HG03039 (cell line): ENCODE results near the gene TSPOAP1.

ENCODE experiments used
- ATAC-seq: cut with Tn5 transposase; IDR thresholded peaks from one replicate; pipeline ENCODE4 v1.9.1; 2021; ENCODE audit warnings: mild to moderate bottlenecking, moderate library complexity; ENCODE audit not compliant: unreplicated experiment

Gene TSPOAP1

DNA sequence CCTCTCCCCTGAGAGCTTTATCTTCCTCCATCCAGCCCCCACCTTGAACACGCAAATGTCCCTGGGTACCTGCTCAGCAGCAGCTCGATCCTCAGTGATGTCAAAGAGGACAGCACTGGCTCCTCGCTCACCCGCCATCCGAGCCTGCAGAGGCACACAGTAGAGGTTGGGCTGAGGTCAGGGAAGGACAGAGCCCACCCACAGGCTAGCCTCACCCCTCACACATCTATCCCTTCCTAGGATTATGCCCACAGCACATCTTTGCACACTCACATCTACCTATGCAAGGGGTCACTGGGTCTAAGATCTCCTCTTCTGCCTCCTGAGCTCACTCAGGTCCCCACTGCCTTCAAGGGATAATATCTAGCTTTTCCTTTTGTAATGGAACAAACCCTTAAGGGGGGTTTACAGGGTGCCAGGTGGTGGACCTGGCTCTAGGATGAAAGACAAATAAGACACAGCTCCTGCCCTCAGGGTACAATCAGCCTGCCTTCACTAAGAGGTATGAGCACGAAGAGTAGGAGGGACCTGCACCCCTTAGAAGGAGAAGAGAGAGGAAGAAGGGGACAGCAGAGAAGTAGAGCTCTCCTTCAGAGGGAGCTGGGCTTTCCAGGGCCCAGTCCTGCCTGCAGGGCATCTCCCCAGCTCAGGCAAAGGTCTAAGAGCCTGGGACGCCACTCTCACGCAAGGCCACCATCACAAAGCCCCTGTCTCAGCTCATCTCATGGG lies 35.0 kb upstream of the TSPOAP1 start:
- ATAC-seq, result no peak

DNA sequence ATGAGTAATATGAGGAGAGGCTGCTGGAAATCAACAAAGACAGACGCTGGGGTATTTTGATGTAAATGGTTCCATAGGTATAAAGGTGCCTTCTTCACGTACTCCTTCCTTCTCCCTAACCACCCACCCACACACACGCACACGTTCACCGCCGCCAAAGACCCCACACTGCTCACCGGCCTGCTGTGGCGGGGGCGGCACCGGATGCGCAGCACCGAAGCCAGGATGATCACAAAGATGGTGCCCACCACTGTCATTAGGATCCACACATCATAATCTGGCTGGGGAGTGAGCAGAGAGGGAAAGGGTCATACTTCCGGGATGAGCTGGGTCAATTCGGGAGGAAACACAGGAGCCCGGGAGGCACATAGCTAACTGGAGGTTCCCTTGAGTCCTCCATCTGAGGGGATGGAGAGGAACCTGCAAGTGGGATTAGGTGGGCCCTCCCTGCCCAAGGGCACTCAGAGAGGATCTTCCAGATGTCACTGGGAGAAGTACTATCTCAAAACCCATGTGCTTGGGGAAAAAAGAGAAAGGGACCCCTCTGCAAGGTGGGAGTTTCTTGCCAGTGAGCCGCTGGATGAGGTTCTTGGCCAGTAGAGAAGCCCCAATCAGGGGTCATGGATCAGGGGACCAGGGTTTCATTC lies 33.9 kb upstream of the TSPOAP1 start:
- ATAC-seq, result no peak

DNA sequence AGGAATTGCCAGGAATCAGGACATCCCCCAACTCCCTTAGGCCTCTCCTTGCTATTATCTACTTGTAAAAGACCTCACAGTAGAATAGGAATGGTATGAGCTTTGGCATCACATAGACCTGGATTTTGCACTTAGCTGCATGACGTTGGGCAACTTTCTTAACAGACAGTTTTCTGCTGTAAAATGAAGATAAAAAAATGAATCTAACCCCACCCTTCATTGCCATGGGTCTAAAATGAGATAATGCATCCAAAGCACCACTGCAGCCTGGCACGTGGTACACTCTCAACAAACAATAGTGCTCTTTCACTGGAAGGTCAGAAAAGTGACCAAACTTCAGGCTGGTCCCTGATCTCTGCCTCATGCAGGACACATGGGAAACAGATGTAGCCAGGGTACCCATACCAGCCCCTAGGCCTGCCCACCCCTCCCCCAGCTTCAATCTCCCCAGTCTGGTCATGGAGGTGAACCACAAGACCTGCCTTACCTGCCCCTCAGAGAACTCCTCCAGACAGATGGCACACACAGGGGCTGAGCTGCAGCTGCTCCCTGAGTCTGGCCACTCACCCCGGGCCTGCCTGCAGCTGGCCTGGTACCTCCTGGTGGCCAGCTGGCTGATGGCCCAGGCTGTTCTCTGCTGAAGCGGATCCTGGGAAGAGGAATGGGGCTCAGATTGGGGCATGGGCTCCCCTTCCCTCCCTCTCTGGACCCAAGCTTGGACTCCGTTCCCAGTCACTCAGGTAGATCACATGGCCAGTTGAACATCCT lies 31.9 kb upstream of the TSPOAP1 start:
- no peak for ATAC-seq

DNA sequence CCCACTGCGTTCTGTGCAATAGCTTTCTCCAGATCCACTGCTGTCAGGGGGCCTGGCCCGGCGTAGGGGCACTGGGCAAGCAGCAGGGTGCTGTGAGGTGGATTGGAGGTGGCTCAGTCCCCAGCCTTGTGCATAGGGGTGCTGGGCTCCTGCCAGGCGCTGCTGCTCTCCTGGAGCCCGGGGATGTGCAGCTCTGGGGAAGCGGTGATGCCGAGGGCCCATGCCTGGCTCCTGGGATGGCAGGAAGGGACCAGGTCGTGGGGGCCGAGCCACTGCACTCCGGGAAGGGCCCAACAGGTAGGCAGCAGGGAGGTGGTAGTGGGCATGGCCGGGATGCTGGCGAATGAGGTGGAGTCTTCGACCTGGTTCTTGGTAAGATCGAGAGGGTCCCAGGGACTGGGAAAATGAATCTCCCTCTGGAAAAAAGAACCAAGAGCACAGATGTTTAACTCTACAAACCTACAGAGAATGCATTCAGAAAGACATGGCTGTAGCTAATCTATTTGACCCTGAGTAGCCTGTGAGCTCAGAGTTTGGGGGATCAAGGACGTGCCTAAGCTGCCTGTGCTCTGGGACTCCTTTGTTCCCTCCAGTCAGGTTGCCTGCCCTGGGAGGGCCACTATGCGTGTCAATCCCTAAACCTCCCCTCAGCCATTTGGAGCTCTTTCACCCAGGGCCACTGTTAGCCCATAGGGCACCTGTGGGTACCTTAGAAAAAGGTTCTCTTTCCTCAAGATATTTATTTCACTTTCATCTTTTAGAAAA lies 30.0 kb upstream of the TSPOAP1 start:
- ATAC-seq, result no peak

DNA sequence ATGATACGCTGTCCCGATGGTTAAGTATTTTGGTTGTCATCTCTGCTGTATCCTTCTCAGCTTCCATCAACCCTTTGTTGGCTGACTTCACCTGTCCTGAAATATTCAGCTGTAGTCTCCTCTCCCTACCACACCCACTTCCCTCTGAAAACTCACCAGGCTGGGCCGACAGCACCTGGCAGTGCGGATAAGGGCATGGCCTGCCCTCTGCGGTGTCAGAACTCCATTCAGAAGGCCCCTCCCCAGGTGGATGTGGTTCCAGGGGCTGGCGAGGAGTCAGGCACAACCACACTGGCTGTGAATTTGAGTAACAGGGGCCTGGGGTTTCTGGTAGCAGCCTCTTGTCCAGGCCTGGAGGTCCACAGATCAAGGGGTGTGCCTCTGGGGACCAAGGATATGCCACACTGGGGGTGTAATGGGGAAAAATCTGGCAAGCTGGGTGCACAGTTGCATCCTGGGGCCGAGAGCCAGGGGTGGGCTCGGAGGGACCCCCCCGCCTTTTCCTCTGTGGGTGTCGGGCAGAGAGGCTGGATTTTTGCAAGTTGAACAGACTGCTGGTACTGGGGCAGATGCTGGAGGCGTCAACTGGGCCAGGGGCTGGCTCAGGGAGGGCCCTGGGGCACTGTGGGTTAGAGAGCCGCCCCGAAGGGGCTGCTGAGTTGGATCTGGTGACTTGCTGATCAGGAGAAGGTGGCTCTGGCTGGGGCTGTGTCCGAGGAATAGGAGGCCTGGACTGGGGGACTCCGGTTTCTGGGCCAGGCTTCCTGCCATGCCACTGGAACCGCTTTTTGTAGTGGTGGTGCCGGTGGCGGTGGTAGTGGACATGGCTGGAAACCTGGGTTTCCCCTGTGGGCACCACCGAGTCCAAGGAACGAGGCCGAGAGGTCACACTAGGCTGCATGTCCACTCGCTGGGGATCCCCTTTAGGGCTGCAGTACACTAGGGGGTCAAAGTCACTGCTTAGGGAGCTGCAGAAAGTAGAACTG lies 29.0 kb upstream of the TSPOAP1 start:
- ATAC-seq, result no peak

DNA sequence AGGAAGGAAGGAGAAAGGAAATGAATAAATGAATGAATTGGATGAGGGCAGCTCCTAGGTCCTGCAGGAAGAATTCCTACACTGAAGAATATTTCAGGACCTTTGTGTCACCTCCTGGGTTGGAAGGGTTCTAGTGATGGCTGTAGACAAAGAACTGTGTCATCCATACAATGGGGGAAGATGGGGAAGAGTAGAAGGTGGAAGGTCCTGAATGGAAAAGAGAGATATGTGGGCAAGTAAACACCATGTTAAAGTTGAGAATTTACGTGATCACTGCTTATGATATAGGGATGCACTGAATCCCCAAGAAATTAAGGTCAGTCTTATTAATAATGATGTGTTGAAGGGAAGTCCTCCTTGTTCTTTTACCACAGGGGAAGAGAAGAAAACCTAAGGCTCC lies 27.6 kb upstream of the TSPOAP1 start:
- no peak for ATAC-seq

DNA sequence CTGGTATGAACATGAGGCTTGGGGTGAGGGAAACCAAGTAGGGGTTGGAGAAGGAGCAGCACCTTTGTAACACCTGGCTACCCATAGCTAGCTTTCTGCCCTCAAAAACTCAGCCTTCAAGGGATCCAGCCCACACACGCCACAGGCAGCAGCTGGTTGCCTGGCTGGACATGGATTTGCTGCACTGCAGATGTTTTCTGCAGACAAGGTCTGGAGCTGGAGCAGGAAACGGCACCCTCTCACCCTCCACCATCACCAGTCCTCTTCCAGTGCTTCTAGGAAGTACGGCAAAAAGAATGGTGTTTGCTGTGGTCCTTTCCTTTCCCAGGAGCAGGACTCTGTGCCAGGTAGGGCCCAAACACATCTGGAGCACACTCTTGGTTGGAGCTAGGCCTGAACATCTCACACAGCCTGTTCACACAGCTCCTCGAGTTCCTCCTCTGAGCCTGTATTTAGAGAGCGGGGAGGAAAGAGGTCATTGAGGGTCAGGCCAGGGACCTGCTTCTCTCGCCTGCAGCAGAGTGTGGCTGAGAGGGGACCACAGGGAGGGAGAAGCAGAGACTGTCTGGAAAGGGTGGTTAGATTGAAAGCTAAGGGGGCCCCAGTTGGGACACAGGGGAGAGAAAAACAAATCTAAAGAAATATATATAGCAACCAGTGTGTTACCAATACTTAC lies 26.1 kb upstream of the TSPOAP1 start:
- no peak for ATAC-seq

DNA sequence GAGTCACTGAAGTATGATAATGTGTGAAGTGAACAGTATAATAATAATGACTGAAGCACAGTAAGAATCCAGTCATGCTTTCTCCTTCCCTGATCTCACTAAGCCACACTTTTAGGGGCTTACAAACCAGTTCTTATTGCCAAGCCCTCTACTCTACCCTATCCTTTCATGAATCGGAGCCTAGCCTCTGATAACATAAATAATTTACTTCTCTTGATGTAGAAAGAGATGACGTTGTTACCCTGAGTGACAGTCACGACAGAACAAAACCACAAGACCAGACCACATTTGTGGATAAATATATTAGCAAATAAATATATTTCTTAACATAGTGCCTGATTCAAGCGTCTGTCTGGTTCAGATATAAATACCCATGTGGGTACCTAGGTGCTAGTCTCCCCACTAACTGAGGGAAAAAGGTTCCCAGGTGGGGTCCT lies 24.8 kb upstream of the TSPOAP1 start:
- ATAC-seq, result no peak

DNA sequence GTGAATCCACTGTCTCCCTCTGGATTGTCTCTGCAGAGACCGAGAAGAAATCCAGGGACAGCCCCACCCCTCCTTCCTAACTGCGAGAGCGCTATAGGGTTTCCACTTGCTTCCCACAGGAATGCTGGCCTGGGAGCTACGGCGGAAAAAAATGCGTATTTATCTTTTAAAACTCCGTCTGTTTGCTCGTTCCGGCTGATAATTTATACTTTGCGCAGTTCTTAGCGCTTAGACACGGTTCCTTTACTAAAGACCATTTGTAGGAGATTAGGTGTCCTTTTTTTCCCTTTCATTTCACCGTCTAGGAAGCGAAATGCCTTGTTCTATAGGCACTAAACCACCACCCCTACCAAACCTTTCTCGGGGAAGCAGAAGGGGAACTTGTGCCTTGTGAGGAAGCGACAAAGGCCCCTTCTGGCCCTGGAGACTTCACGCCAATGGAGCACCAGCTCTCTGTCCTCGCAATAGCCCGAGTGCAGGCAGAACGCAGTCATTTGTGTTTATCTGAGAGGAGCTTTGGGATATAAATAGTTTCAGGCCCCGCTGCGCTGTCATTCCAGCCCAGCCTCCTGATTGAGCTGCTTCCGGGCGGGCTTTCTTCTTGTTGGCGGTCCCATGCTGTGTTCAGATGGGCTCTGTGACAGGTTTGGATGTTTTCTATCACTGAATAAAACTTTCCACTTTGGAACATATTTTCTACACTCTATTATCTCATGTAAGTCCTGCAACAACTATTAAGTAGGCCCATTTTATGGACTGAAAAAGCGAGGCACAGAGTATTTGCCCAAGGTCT lies 24.2 kb upstream of the TSPOAP1 start:
- no peak for ATAC-seq

DNA sequence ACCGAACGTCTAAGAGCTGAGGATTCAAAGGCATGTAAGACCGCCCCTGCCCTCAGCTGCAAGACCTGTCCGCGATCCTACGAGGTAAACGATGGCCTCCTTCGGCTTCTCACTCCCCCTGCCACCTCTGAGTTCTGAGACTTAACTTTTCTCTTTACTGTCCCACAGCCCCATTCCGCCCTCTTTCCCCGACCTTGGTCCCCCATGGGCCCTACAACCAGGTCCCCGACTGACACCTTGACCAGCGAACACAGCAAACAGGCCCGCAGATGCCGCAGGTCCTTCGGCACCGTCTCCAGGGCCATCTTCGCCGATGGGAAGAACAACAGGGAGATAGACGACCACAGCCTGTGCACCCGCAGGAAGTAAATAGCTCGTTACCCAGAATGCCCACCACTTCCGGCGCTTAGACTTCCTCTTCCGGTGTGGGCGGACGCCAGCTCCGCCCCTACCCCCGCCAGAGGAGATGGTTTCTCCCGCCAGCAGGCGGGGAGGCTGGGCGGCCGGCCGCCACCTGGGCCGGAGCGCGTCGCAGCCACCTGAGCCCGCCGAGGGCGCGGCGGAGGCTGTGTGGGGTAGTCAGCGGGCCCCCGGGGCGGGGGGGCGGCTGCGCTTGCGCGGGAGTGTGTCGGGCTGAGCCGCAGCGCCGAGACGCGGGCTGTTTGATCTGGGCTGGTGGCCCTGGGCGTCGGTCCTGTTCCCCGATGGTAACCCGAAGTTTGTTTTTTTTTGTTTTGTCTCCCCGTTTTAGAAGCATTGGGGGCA lies 23.4 kb upstream of the TSPOAP1 start, which contains the start of gene SUPT4H1:
TSS of gene SUPT4H1 (minus strand) at position 371 of the 765 bp plus-strand sequence. CDS start at position 305, 66 bp downstream.
- peak; percentile 90 for ATAC-seq

DNA sequence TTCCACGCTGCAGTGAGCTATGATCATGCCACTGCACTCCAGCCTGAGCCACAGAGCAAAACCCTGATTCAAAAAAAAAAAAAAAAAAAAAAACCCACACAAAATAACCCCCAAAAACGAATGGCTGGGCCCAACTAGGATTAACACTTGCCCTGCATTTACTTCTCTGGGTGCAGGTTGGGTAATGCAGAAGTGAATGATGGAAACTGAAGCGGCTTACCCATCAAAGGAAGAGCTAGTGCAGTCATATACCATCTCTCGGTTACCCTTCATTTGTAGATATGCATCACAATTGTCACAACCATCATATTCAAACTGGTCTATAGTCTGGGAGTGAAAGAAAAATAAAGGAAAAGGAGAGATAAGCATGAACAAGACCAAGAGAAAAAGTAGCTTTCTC lies 22.6 kb upstream of the TSPOAP1 start:
- ATAC-seq, result no peak

DNA sequence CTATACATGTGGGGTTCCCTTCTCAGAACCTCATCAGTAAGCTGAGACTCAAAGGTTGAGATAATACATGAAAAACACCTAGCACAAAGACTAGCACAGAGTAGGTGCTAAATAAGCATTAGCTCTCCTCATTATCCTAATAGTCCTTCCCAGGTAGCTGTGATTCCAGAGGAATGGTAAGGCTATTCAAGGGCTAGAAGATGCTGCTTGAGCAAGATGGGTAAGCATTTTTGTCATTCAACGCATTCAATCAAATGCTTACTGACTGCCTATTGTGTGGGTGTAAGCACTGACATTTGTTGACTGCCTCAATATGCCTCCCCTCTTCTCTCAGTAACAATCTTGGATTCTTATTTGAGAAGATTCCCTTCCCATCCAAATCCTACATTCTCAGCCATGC lies 19.4 kb upstream of the TSPOAP1 start:
- ATAC-seq, result no peak

DNA sequence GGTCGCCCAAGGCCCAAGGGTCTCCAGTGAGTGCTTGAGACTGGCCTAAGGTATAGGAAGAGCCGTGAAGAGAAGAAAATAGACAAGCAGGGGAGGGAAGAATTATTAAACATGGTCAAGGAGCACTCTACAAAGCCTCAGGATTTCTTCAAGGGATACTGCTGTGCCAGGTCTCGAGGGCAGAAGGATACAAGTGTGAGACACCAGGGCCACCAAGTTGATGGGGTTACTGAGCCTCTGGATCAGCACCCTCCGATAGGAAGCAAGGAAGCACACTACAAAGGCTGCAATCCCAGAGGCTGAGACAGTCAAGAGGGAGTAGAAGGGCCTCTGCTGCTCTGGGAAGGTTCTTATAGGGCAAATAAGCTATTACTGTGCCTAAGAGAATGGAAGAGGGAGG lies 16.9 kb upstream of the TSPOAP1 start:
- ATAC-seq, result no peak

DNA sequence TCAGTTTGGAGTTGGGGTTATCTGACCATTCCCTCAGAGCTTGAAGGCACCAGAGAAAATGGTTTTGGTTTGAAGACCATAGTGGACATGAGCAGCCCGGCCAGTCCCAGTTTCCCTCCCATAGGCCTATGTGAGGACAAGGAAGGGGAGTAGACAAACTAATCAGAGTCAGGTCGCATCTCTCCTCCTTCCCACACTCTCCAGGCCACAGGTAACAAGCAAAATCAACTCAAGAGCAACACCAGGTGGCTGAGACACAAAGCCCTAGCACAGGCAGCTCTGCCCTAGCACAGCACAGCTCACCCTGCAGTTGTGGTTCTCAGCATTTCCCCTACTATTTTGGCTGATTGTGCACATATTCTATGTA lies 16.2 kb upstream of the TSPOAP1 start:
- peak; percentile 29 for ATAC-seq

DNA sequence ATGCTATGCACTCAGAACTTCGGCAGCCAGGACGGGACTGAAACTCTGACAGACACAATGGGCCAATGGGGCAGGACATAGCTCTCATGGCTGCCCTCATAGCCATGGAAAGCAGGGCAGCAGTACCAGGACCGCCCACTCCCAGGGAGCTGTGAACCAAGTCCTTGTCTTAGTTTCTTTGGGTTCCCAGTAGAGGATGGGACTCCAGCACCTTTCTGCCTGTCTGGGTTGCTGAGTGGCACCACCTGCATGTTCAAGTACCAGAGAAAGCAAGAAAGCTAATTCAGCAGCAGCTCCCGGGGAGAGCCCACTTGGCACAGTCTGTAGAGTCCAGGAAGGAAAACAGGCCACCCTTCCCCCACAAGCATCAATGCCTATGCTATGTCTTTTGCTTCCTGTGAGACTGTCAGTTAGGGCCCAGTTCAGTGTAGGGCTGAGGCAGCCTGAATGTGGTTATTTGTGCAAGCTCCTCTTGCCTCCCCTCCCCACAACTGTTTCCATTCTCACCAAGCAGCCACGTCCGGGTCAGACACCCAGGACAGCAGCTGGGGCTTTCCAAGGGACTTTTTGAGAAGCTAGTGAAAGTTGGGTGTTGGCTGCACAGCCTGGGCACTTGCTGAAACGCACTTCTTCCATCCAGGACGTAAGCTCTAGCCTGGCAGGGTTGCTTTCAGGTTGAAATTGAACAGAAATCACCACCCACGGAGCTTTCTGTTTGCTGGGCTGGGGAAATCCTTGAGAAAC lies 15.6 kb upstream of the TSPOAP1 start:
- peak; percentile 67 for ATAC-seq

DNA sequence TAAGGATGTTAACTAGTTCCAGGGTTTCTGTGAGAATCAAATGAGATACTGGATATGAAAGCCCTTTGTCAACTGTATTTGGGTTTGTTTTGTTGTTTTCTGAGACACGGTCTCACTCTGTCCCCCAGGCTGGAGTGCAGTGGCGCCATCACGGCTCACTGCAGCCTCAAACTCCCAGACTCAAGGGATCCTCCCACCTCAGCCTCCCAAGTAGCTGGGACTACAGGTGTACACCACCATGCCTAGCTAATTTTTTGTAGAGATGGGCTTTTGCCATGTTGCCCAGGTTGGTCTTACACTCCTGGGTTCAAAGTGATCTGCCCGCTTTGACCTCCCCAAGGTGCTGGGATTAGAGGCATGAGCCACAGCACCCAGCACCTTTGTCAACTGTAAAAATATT lies 14.5 kb upstream of the TSPOAP1 start:
- no peak for ATAC-seq

DNA sequence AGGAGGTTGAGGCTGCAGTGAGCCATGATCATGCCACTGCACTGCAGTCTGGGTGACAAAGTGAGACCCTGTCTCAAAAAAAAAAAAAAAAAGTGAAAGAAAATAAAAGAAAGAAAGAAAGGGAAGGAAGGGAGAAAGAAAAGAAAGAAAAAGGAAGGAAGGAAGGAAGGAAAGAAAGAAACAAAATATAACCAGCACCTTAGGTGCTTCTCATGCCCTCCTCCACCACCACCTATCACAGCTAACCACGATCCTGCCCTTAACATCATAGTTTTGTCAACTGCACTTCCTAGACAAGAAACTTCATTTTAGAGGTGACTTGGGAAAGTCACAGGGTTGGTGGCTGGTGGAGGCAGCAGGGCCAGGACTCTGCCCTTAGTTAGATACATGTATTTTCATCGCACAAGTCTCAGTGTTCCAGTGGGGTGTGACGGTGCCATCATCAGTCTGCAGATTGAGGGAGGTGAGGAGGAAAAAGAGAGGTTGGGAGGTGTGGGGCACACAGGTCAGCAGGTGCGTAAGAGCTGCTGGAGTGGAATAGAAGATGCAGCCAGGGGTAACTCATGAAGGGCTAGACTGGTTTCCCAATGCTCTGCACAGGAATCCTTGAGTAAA lies 13.4 kb upstream of the TSPOAP1 start:
- ATAC-seq, result no peak
